Cerebellar cortex (tissue), 1 donor: ENCODE measurements around the gene SERINC5.
"Not testable (repeated sequence)": the region's sequence is repeated elsewhere in the genome, so short reads cannot be mapped to it uniquely, and the experiment has no call there.

ENCODE experiments used
- DNase-seq: peaks from one replicate; pipeline ENCODE4 v3.0.0-alpha.2; 2015; ENCODE audit warnings: low spot score

The SERINC5 gene

DNA sequence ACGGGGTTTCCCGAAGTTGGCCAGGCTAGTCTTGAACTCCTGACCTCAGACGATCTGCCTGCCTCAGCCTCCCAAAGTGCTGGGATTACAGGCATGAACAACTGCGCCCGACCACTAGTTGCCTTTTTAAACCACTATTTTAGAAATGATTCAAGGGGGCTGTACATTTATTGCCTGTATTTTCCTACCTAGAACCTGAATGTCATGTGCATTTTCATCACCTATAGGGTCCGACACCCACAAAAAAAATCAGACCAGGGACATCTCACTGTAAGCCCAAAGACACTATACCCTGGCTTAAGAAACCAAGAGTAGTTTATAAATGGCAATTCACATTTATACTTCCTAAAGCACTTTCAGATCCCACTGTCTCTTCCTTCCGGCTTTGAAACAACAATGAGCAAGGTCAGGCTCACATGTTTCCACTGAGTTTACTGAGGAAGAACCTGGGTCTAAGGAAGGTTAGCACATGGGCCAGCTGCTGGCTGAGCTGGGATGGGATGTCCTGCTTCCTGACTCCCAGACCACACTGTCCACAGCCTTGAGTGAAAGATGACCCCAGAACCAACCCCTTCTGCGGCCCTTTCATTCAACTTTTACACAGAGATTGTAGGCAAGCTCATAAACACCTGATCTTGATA, 87.3 kb downstream of the SERINC5 start:
- no peak for DNase-seq

DNA sequence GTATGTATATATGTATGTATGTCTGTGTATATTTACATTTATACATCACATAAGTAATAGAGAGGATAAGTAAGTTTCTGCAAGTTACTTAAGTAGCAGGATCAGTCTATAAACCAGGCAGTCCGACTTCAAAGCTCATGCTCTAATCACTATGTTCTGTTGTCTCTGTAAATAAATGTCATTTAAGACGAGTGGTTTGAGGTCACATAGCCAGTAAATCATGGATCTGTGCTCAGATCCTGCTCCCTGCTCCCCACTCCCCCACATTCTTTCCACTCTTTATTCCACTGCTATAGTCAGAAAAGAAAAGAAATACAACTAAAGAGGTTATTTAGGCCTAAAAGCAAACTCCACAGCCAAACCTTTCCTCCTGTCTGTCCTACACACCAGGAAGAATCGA, 90.4 kb downstream of the SERINC5 start:
- DNase-seq, result no peak

DNA sequence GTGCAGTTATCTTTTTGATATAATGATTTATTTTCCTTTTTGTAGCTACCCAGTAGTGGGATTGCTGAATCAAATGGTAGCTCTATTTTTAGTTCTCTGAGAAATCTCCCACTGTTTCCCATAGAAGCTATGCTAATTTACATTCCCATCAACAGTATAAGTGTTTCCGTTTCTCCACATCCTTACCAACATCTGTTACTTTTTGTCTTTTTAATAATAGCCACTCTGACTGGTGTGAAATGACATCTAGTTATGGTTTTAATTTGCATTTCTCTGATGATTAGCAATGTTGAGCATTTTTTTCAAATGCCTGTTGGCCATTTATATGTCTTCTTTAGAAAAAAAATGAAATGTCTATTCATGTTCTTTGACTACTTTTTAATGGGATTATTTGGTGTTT, 94.7 kb downstream of the SERINC5 start:
- no peak for DNase-seq

DNA sequence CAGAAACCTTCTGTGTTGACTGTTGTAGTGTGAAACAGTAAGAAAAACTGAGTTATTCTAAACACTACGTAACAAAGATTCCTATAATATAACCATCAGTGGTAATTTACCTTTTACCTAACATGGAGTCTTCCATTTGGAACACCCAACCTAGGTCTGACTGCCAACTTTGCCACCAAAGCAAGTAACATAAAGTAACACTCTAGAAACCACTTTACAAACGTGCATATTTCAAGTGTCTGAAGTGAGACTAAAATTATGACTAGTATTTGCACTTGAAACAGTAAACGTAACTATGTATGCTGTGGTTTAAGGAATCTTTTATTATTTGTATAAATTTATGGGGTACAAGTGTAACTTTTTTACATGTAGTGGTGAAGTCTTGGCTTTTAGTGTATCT, 95.6 kb downstream of the SERINC5 start:
- no peak for DNase-seq

DNA sequence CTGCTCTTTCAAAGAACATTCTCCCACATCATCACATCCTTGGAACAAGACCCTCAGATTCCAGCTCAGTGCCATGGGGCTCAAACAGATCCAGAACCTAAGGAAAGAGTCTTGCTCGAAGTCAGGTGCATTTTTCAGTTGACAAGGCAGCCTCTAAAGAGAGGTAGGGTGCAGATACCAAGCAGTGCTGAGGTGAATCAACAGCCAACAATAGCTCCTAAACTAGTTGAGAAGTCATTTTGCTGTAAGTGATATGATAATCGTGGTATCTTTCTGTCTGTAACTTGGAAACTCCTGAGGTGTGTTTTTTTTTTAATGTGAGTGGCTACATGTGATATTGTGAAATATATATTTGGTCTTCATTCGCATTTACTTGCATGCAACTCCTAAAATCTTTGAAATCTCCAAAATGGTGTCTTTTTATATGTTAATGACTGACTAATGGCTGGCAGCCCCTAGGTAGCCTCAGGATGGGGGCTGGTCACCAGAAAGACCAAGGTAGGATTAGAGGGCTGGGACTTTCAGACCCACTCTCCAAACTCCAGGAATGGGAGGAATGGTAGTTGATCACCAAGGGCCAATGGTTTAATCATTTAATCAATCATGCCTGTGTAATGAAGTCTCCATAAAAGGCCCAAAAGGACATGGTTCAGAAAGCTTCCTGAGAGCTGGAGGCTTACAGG, 96.6 kb downstream of the SERINC5 start:
- no peak for DNase-seq

DNA sequence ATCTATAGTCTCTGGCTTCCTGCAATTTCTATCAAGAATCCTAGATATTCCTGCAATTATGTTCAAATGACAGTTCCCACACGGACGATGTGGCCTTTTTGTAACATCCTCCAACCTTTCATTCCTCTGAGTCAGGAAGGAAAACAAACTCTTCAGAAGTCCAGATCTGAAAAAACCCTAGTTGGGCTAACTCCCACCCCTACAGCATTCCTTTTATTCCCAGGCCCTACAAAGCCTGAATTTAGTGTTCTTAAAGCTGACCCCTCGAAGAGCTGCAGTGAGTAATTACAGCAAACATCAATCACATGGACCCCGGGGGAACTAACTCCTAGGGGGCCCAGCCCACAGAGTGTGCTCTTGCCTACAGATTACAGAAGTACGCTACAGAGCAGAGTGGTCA, 99.7 kb downstream of the SERINC5 start:
- DNase-seq, result no peak

DNA sequence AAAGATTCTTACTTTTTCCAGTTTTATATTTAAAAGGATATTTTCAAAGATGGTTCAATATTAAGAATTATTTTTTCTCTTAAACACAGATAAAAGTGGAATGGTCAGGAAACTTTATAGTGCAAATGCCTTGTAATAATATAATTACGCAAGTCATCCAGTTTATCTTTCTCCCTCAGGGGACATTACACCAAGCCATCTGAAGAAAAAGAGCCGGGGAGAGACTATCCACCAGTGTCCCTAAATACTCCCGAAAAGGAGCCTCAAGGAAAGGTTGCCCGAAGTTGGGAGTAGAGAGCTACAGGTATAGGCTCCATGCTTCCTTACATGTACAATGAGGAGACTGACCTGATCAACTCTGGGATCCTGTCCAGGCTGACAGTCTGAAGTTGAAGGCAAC, 101.1 kb downstream of the SERINC5 start:
- DNase-seq, result no peak

DNA sequence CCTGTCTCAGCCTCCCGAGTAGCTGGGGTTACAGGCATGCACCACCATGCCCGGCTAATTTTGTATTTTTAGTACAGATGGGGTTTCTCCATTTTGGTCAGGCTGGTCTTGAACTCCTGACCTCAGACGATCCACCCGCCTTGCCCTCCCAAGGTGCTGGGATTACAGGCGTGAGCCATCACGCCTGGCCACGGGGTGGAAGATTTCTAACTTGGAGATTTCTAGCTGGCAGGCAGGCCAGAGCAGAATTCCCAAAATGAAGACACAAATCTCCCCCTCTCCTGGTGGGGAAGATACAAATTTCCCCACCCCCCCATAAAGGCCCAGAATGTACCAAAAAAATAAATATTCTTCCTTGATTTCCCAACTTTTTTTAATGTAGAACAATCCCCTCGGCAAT, 101.6 kb downstream of the SERINC5 start:
- DNase-seq, result not testable (repeated sequence)

DNA sequence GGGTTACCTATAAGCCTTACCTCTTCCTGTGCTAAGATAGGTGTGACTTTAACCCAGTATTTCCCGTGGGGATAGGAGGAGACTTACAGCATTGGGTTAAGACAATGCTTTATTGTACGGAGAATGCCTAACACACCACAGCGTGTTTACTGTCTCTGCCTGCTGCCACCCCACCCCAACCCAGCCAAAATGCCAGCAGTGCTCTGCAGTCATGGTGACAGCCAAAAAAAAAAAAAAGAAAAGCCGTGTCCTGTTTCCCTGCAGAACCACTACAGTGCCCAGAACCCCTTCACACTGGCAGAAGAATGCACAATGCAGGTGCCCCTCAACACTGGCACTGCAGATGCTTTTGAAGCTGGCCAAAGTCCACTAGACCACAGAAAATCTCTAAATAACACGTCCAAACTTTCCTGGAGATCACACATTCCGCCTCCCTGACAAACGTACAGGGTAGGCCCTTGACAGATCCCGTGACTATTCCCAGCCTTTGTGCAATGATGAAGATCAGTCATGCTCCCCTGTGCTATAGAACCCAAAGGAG, 102.2 kb downstream of the SERINC5 start:
- no peak for DNase-seq

DNA sequence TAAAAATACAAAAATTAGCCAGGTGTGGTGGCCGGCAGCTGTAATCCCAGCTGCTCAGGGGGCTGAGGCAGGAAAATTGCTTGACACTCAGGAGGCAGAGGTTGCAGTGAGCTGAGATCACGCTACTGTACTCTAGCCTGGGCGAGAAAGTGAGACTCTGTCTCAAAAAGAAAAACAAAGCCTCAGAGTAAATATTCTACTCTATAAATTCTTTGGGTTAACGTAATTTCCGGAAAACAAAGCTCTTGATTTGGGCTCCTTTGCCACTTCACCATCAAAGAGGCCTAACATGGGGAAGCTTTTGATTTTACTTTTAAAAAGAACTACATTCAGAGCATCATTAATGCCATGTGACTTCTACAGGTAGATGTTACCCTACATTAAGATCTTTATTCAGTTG, 103.1 kb downstream of the SERINC5 start:
- no peak for DNase-seq

DNA sequence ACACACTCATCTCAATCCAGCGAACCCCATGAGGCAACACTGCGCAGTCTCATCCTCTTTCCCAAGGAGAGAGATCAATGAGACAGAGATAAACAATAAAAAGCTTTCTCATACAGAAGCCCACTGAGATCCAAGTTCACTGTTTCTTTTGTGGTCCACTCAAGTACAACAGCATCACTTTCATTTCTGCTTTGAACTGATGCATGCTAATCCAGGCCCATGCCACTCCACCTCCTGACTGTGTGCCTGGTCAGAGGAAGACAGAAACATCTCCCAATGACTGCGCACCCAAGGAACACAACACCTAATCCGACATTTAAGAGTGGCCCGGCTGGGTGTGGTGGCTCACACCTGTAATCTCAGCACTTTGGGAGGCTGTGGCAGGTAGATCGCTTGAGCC, 104.0 kb downstream of the SERINC5 start:
- no peak for DNase-seq

DNA sequence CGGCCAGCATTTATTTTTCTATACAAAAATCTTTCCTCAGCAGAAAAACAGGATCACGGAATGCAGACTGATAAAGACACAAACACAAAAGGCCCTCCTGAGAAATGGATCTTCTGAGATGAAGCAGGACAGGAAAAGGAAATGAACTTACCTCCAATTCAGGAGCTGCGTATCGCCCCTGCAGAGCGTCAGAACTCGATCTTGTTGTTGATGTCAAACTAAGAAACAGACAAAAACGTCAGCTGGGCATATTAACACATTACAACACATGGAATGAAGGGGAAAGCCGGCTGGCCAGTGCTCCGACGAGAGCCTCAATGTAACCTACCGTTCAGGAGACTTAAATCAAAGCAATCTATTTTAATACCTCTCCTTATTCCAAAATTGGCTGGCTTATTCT, 105.1 kb downstream of the SERINC5 start:
- no peak for DNase-seq

DNA sequence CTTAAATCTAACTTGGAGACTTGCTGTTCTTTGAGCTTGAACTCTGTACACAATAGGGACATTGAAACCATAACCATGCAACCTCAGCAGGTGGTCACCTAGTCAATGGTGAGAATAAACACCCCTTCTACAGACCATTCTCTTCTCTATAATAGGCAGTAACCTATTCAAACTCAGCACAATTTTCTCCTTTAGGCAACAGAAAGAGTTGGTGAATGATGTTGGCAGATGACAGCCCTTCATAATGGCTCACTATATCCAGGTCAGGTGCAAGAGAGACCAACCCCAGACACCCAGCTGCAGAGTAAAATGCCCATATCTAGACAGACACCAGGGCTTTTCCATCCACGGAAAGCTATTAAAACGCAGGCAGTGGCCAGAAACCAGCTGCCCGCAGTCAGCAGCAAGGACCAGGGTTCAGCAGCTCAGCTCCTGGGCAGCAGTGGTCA, 106.7 kb downstream of the SERINC5 start:
- no peak for DNase-seq

DNA sequence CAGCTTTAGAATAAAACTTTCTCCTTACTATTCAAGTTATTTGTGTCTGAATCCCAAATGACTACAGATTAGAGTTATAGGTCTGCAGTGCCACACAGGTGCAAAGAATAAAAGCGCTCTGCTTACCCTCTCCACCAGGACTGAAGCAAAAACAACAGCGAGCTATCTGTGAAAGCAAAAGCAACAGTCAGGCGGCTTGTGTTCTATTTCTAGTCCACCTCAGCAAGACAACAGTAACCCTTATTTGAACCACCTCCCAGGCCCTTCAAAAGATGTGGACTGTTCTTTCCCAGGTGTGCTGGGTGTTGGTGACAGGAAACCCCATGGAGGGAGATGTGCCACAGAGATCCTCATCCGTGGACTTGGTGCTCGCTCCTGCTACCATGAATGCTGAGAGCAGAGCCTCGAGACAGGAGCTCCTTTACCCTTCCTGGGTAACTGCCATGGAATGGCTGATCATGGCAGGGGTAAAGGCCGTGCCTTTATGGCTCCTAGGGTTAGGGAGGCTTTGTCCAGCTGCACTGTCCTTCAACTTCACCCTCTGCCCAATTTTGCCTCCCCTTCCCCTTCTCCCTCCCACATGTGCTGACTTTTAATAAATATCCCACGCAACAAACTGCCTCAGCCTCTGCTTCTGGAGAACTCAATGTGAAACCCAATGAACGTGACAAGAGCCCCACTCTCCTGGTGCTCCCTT, 108.6 kb downstream of the SERINC5 start:
- DNase-seq, result no peak

DNA sequence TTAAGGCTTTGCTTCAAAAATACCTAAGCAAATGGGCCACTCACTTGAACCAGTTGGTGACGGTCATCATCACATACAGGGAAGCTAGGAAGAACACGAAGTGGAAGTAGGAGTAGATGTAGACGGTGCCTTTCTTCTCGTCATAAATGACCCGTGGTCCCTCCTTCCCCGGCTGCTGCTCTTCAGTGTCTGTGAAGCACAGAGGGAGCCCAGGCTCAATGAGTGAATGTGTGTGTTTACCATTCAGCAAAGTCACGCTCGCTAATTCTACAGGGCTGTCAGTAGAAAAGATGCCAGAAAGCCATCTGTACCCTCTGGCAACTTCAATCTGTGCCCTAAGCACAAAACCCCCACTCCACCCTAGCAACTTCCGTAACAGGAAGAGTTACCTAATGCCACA, 109.8 kb downstream of the SERINC5 start:
- DNase-seq, result no peak

DNA sequence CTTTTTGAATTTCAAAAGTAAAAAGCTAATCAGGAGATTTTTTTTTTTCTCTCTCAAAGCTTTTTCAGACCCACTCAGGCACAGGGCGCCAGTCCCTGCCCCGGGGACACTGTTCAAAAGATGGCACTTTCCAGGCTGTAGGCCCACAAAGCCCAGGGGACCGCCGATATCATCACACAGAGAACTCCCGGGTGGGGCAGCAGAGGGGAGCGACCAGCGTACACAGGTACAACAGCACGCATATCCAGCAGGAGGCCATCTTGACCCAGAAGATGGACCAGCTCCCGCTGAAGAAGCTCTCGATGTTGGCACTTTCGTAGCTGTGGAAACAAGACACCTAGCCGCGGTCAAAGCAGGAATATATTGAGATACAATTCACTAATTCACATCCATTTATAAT, 112.4 kb downstream of the SERINC5 start:
- DNase-seq, result no peak

DNA sequence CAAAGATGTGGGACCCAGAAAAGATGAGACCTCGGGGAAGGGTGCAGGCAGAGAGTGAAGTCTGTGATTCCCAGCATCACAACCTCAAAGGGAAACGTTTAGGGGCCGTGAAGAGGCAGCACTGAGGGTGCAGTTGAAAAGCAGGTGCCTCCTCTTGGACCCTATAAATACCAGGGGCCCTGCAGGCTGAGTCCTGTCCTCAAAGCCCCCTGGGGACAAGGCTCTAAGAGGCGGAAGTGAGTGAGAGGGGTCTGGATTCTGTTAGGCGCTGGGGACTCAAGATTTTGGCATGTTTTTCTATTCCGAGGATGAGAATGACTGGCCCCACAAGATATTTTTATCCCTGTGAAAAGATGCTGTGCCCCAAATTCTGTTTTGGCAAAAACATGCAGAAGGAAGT, 112.9 kb downstream of the SERINC5 start:
- no peak for DNase-seq

DNA sequence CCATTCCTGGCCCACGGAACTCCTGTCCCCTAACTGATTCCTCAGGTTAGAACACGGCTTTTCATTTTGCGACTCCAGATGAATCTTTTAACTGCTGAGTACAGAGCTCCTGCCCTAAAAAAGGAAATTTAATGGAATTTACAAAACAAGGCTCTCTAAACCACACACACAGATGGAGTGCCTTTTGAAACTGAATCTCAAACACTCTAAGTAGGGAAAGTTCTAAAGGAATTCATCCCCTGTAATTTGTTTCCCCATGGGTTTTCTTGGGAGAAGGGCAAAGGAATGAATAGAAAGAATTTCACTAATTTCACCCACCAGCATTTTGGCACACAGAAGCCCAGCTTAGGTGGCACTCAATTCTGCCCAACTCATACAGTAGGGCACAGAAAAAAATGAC, 114.2 kb downstream of the SERINC5 start:
- no peak for DNase-seq

DNA sequence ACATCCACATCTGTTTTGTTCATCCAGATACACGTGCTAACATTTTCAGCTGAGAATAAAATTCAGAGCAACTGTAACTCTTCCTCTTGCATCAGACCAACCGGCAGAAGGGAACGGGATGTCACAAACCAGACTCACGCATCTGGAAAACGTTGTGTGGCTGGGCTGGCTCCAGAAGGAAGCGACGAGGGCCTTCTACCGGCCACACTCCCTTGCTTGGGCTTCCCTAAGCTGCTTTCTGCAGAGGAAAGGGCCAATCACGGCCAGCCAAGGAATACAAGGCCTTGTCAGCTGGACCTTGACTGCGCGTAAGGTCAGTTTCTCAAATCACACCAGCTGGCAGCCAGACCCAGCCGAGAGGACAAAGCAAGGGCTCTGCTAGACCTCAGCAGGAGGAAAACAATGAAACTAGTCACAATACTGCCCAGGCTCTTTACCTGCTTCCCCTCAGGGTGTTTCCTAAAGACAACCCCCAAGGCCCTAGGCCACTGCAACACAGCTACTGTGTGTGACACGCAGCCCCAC, 114.6 kb downstream of the SERINC5 start:
- no peak for DNase-seq

DNA sequence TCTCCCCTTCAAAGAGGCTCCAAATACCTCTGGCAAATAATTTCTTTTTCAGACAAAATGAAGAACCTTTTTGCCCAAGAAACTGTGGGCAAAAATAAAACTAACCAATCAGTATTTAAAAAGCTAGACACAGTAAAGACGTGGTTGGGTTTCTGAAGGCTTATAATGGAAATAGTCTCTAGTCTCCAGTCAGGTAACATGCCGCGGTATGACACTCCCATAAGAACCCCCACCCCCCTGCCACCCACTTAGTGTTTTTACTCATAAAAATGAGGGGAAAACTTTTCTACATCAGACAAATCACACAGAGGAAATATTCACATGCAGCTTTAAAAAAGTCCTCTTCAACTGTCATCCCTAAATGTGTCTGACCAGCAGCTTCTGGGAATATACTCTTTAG, 115.4 kb downstream of the SERINC5 start:
- no peak for DNase-seq

DNA sequence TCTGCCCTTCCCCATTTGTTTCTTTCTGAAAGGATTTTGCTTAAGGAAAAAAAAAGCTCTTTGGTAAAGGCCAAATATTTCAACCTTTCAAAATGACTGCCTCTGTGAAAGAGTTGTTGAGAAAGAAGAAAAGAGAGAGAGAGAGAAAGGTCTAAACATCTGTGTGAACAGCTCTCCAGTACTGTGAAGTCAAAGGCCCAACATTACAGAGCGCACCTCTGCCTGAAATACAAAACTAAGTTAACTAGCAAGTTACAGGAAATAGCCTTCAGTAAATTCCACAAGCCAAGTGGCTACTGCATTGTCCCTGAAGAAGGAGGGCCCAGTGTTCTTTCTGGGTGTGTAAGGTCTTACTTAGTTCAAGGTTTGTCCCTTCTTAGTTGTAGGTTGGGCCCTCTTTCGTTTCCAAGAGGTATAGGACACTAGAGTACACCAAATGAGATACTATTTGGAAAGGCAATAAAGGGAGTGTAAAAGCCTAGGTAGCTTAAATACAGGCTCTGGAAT, 116.3 kb downstream of the SERINC5 start:
- no peak for DNase-seq

DNA sequence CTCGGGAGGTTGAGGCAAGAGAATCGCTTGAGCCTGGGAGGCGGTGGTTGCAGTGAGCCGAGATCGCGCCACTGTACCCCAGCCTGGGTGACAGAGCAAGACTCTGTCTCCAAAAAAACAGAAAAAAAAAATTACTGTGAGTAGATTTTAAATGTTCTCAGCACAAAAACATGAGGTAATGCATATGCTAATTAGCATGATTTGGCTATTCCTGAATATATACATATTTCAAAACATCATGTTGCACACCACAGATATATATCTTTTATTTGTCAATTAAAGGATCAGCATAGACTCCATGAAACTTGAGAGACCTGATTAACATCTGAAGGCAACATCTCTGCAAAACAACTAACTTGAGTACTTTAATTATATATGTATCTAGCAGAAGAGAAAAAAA, 117.4 kb downstream of the SERINC5 start:
- no peak for DNase-seq

DNA sequence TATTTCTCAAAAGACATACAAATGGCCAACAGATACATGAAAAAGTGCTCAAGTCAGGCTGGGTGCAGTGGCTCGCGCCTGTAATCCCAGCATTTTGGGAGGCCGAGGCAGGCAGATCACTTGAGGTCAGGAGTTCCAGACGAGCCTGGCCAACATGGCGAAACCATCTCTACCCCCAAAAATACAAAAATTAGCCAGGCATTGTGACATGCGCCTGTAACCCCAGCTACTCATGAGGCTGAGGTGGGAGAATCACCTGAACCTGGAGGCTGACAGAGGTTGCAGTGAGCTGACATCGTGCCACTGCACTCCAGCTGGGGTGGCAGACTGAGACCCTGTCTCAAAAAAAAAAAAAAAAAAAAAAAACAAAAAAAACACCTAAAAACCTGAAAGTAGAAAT, 119.0 kb downstream of the SERINC5 start:
- DNase-seq, result not testable (repeated sequence)
